Liver (tissue), 9 donors: ENCODE measurements around the gene DES. TPM values are rescaled to one million over a fixed set of nuclear protein-coding genes. Genes with fewer than 3 reads are reported as not detected.

Source experiments
- DNase-seq: peaks from one replicate; pipeline ENCODE4 v3.0.0-alpha.2; 2017; ENCODE audit warnings: low spot score
- H3K27ac ChIP-seq, 2 donors: one replicate each; pipeline ENCODE4 v1.7.0; 2013; ENCODE audit warnings: inconsistent platforms in 2 of 2, low read length in 2 of 2, control low read depth in 1 of 2, low read depth in 1 of 2, mild to moderate bottlenecking in 1 of 2
- H3K27me3 ChIP-seq, 4 donors: one replicate each; pipeline versions ENCODE4 v1.6.1 to v1.7.0; 2013; ENCODE audit warnings: low read length in 3 of 4, inconsistent platforms in 1 of 4, mild to moderate bottlenecking in 1 of 4, moderate library complexity in 1 of 4; ENCODE audit not compliant: control insufficient read depth in 4 of 4, insufficient read depth in 4 of 4
- H3K36me3 ChIP-seq, 4 donors: one replicate each; pipeline versions ENCODE4 v1.6.1 to v1.7.0; 2013; ENCODE audit warnings: low read length in 3 of 4, mild to moderate bottlenecking in 3 of 4, low read depth in 1 of 4, moderate library complexity in 1 of 4; ENCODE audit not compliant: control insufficient read depth in 4 of 4, insufficient read depth in 3 of 4
- H3K4me1 ChIP-seq, 4 donors: one replicate each; pipeline versions ENCODE4 v1.6.1 to v1.7.0; 2013; ENCODE audit warnings: low read length in 3 of 4, mild to moderate bottlenecking in 3 of 4, moderate library complexity in 1 of 4; ENCODE audit not compliant: control insufficient read depth in 4 of 4, insufficient read depth in 4 of 4
- H3K4me3 ChIP-seq, 3 donors: one replicate each; pipeline versions ENCODE4 v1.6.1 to v1.7.0; 2013; ENCODE audit warnings: low read length in 3 of 3, control low read depth in 1 of 3, low read depth in 1 of 3, mild to moderate bottlenecking in 1 of 3
- H3K9ac ChIP-seq, 2 donors: one replicate each; pipeline ENCODE4 v1.7.0; 2013; ENCODE audit warnings: low read length in 2 of 2, mild to moderate bottlenecking in 2 of 2, moderate library complexity in 2 of 2, control low read depth in 1 of 2, low read depth in 1 of 2
- H3K9me3 ChIP-seq, 4 donors: one replicate each; pipeline versions ENCODE4 v1.6.1 to v1.7.0; 2013; ENCODE audit warnings: low read length in 3 of 4; ENCODE audit not compliant: control insufficient read depth in 4 of 4
- EGR1 ChIP-seq, 2 donors: IDR thresholded peaks; 2 replicates each; pipeline ENCODE4 v1.6.1; 2016 to 2018; ENCODE audit warnings: antibody characterized with exemption in 2 of 2, low read depth in 2 of 2
- FOXA1 ChIP-seq: IDR thresholded peaks from 2 replicates; pipeline ENCODE4 v1.6.1; 2016; ENCODE audit warnings: antibody characterized with exemption
- FOXA2 ChIP-seq: IDR thresholded peaks from 2 replicates; pipeline ENCODE4 v1.6.1; 2016; ENCODE audit warnings: antibody characterized with exemption
- GABPA ChIP-seq, 2 donors: IDR thresholded peaks in 1 of 2; conservative IDR thresholded peaks in 1 of 2; 2 replicates each; pipeline ENCODE4 v1.6.1; 2016; ENCODE audit warnings: antibody characterized with exemption in 2 of 2, mild to moderate bottlenecking in 1 of 2, moderate library complexity in 1 of 2
- HNF4A ChIP-seq, 2 donors: conservative IDR thresholded peaks; 2 replicates each; pipeline ENCODE4 v1.6.1; 2016; ENCODE audit warnings: antibody characterized with exemption in 2 of 2, mild to moderate bottlenecking in 2 of 2
- HNF4G ChIP-seq: IDR thresholded peaks from 2 replicates; pipeline ENCODE4 v1.6.1; 2016; ENCODE audit warnings: antibody characterized with exemption
- JUND ChIP-seq, 2 donors: IDR thresholded peaks; 2 replicates each; pipeline ENCODE4 v1.6.1; 2016; ENCODE audit warnings: antibody characterized with exemption in 2 of 2
- NR2F2 ChIP-seq: IDR thresholded peaks from 2 replicates; pipeline ENCODE4 v1.6.1; 2016; ENCODE audit warnings: antibody characterized with exemption
- RAD21 ChIP-seq, 2 donors: IDR thresholded peaks; 2 replicates each; pipeline ENCODE4 v1.6.1; 2016; ENCODE audit warnings: antibody characterized with exemption in 2 of 2, mild to moderate bottlenecking in 2 of 2
- RXRA ChIP-seq, 2 donors: IDR thresholded peaks; 2 replicates each; pipeline ENCODE4 v1.6.1; 2017 to 2018; ENCODE audit warnings: antibody characterized with exemption in 2 of 2, mild to moderate bottlenecking in 1 of 2
- SP1 ChIP-seq: IDR thresholded peaks from 2 replicates; pipeline ENCODE4 v1.6.1; 2018; ENCODE audit warnings: antibody characterized with exemption, mild to moderate bottlenecking
- TAF1 ChIP-seq: conservative IDR thresholded peaks from 2 replicates; pipeline ENCODE4 v1.6.1; 2016; ENCODE audit warnings: antibody characterized with exemption, mild to moderate bottlenecking
- YY1 ChIP-seq: IDR thresholded peaks from 2 replicates; pipeline ENCODE4 v1.6.1; 2016; ENCODE audit warnings: antibody characterized with exemption, mild to moderate bottlenecking
- WGBS: extraction: QIAGEN DNeasy Blood & Tissue Kit; methylation state at CpG from one replicate; pipeline ENCODE4 v1.1.7; 2013; 5-methylcytosine and 5-hydroxymethylcytosine counted together
- polyA plus RNA-seq, 2 donors: library from polyadenylated mRNA; stranded (reverse) in 1 of 2; unstranded in 1 of 2; fragments of 200-250 nt in 1 of 2; fragments of >200 nt in 1 of 2; fragmentation: Nextera tagmentation in 1 of 2; extraction: Ambion mirVana in 1 of 2; gene quantifications; one replicate each; pipeline versions ENCODE4 v1.2.1 to v1.2.3, GENCODE V29; 2013 to 2015
- total RNA-seq, 2 donors: library from RNA; depleted of rRNA; stranded (reverse); fragments of >200 nt; gene quantifications; one replicate each; pipeline ENCODE4 v1.2.3, GENCODE V29; 2014
- TF ChIP-seq, protein P1 (sequence below): fragments of 150-350 bp; IDR thresholded peaks from 2 replicates; pipeline ENCODE4 v1.5.1; 2017; ENCODE audit warnings: improper control_type of control experiment, low read depth, low read length; ENCODE audit not compliant: missing input control
- TF ChIP-seq, protein P2 (sequence below): IDR thresholded peaks from 2 replicates; pipeline ENCODE4 v1.6.1; 2016; ENCODE audit warnings: antibody characterized with exemption
- TF ChIP-seq, protein P3 (sequence below): IDR thresholded peaks from 2 replicates; pipeline ENCODE4 v1.6.1; 2016; ENCODE audit warnings: antibody characterized with exemption, mild to moderate bottlenecking
- TF ChIP-seq, protein P4 (sequence below): IDR thresholded peaks from 2 replicates; pipeline ENCODE4 v1.6.1; 2016; ENCODE audit warnings: antibody characterized with exemption
- donor health status: healthy.
- donor health status: healthy.
- donor health status: healthy.
- donor health status: healthy.
- donor health status: healthy.

DES gene
- total and polyA plus RNA-seq, 4 donors, result 0.15 to 50.0 (median 3.2) TPM

DNA sequence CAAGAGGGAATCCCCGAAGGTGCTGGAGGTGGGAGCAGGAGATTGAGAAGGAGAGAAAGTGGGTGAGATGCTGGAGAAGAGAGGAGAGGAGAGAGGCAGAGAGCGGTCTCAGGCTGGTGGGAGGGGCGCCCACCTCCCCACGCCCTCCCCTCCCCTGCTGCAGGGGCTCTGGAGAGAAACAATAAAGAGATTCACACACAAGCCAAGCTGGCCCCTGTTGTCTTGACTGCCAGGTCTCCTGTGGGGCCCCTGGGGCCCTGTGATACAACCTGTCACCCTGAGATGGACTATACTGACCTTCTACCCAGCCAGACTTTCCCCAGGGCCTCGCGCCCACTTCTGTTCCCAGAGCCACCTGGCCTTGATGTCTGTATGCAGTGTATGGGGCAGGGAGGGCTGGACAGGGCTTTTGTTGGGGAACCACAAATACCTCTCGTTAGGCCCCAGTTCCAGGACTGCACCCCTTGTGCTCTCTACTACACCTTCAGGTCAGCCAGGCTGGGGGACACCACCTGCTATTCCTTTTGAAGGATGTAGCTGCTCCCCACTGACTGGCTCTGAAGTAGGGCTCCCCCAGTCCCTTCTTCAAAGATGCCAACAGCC, 8.5 kb downstream of the DES start:
- 84% methylated on average over 7 of the region's 7 CpGs for WGBS
- H3K27me3 ChIP-seq, result peaks cover 0 to 3% (median 0%) of the 10 kb centered on the region in 4 donors
- H3K27ac ChIP-seq, result no peak overlapping the region
- H3K4me1 ChIP-seq, result no peaks in the 10 kb centered on the region
- H3K4me3 ChIP-seq, result no peak overlapping the region
- H3K9ac ChIP-seq, result no peak overlapping the region
- TF ChIP-seq GABPA (IDR thresholded peaks at IDR 0.05 in 1 of 2, conservative IDR thresholded peaks at IDR 0.05 in 1 of 2) (no peak), YY1 (no peak), HNF4A (conservative IDR thresholded peaks at IDR 0.05) (no peak), RXRA (IDR thresholded peaks at IDR 0.05) (no peak), RAD21 (IDR thresholded peaks at IDR 0.05) (no peak), FOXA2 (no peak), NR2F2 (no peak), EGR1 (IDR thresholded peaks at IDR 0.05; ENCODE audit: low read depth in 2 of 2) (no peak), HNF4G (no peak), FOXA1 (no peak), TAF1 (no peak), SP1 (no peak)
- TF ChIP-seq, protein P1, sequence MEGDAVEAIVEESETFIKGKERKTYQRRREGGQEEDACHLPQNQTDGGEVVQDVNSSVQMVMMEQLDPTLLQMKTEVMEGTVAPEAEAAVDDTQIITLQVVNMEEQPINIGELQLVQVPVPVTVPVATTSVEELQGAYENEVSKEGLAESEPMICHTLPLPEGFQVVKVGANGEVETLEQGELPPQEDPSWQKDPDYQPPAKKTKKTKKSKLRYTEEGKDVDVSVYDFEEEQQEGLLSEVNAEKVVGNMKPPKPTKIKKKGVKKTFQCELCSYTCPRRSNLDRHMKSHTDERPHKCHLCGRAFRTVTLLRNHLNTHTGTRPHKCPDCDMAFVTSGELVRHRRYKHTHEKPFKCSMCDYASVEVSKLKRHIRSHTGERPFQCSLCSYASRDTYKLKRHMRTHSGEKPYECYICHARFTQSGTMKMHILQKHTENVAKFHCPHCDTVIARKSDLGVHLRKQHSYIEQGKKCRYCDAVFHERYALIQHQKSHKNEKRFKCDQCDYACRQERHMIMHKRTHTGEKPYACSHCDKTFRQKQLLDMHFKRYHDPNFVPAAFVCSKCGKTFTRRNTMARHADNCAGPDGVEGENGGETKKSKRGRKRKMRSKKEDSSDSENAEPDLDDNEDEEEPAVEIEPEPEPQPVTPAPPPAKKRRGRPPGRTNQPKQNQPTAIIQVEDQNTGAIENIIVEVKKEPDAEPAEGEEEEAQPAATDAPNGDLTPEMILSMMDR, result no peak
- TF ChIP-seq, protein P2, sequence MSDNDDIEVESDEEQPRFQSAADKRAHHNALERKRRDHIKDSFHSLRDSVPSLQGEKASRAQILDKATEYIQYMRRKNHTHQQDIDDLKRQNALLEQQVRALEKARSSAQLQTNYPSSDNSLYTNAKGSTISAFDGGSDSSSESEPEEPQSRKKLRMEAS, result no peak
- TF ChIP-seq, protein P3, sequence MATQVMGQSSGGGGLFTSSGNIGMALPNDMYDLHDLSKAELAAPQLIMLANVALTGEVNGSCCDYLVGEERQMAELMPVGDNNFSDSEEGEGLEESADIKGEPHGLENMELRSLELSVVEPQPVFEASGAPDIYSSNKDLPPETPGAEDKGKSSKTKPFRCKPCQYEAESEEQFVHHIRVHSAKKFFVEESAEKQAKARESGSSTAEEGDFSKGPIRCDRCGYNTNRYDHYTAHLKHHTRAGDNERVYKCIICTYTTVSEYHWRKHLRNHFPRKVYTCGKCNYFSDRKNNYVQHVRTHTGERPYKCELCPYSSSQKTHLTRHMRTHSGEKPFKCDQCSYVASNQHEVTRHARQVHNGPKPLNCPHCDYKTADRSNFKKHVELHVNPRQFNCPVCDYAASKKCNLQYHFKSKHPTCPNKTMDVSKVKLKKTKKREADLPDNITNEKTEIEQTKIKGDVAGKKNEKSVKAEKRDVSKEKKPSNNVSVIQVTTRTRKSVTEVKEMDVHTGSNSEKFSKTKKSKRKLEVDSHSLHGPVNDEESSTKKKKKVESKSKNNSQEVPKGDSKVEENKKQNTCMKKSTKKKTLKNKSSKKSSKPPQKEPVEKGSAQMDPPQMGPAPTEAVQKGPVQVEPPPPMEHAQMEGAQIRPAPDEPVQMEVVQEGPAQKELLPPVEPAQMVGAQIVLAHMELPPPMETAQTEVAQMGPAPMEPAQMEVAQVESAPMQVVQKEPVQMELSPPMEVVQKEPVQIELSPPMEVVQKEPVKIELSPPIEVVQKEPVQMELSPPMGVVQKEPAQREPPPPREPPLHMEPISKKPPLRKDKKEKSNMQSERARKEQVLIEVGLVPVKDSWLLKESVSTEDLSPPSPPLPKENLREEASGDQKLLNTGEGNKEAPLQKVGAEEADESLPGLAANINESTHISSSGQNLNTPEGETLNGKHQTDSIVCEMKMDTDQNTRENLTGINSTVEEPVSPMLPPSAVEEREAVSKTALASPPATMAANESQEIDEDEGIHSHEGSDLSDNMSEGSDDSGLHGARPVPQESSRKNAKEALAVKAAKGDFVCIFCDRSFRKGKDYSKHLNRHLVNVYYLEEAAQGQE, result no peak
- TF ChIP-seq, protein P4, sequence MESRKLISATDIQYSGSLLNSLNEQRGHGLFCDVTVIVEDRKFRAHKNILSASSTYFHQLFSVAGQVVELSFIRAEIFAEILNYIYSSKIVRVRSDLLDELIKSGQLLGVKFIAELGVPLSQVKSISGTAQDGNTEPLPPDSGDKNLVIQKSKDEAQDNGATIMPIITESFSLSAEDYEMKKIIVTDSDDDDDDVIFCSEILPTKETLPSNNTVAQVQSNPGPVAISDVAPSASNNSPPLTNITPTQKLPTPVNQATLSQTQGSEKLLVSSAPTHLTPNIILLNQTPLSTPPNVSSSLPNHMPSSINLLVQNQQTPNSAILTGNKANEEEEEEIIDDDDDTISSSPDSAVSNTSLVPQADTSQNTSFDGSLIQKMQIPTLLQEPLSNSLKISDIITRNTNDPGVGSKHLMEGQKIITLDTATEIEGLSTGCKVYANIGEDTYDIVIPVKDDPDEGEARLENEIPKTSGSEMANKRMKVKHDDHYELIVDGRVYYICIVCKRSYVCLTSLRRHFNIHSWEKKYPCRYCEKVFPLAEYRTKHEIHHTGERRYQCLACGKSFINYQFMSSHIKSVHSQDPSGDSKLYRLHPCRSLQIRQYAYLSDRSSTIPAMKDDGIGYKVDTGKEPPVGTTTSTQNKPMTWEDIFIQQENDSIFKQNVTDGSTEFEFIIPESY, result no peak
- no peaks in the 10 kb centered on the region for H3K36me3 ChIP-seq
- no peak for DNase-seq
- no peaks in the 10 kb centered on the region for H3K9me3 ChIP-seq

DNA sequence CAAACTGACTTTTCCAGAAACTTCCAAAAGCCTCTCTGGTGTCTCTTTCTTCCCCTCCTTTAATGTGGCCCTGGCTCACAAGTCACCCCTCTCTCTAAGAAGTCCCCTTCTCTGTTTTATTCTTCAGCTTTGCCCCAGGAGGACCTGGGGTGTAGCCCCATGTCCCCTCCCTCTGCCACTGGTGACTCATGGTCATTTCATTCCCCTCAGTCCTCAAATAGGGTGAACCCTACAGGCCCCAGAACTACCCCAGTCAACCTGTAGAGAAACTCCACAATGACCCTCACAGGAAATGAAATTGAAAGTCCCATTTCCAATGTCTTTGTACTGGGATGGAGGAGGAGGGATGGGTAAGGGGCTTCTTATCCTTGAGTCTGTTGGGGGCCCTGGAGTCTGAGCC, 10.3 kb downstream of the DES start:
- DNase-seq, result no peak
- no peak for TF ChIP-seq SP1
- no peak for TF ChIP-seq RAD21 (IDR thresholded peaks at IDR 0.05)
- TF ChIP-seq HNF4A (conservative IDR thresholded peaks at IDR 0.05), result no peak
- TF ChIP-seq, protein P4, result no peak
- no peak for TF ChIP-seq JUND (IDR thresholded peaks at IDR 0.05)
- TF ChIP-seq FOXA1, result no peak
- TF ChIP-seq EGR1 (IDR thresholded peaks at IDR 0.05; ENCODE audit: low read depth in 2 of 2), result no peak
- TF ChIP-seq GABPA (IDR thresholded peaks at IDR 0.05 in 1 of 2, conservative IDR thresholded peaks at IDR 0.05 in 1 of 2), result no peak
- TF ChIP-seq, protein P3, result no peak
- Histone ChIP-seq H3K27me3 (peaks cover 0 to 3% (median 0%) of the 10 kb centered on the region in 4 donors), H3K4me3 (no peak overlapping the region), H3K9ac (no peak overlapping the region), H3K4me1 (no peaks in the 10 kb centered on the region), H3K9me3 (no peaks in the 10 kb centered on the region), H3K27ac (no peak overlapping the region), H3K36me3 (no peaks in the 10 kb centered on the region)
